ENCODE data around the gene ZMYND11.

The ZMYND11 gene

GRCh38 chr10:135132-135600 lies at the start of gene ZMYND11:
Gene ZMYND11, plus strand, starts transcription at chr10:135455. Its CDS starts 44,558 bp downstream, at chr10:180013.
- Histone ChIP-seq H2AFZ (ENCODE audit: low read length, unreplicated experiment) (peak within 1 kb of the TSS; percentile 94), H3K4me3 (ENCODE audit: low read depth, low read length) (peak within 1 kb of the TSS; percentile 97), H3K36me3 (ENCODE audit: insufficient read depth, low read length) (no peaks in the 10 kb centered on the region), H3K27me3 (ENCODE audit: insufficient read depth, low read length) (no peaks in the 10 kb centered on the region), H3K27ac (ENCODE audit: low read depth, low read length) (peak within 1 kb of the TSS; percentile 80), H3K4me1 (ENCODE audit: control insufficient read depth, insufficient read depth, low read length, unreplicated experiment) (peaks cover 41% of the 10 kb centered on the region), H3K79me2 (ENCODE audit: control insufficient read depth, insufficient read depth, low read length, unreplicated experiment) (peaks cover 66% of the 10 kb centered on the region)

GRCh38 chr10:86031-86430 lies 49.2 kb upstream of the ZMYND11 start:
- Histone ChIP-seq H3K36me3 (ENCODE audit: insufficient read depth, low read length) (no peaks in the 10 kb centered on the region), H3K27me3 (ENCODE audit: insufficient read depth, low read length) (no peaks in the 10 kb centered on the region), H3K27ac (ENCODE audit: low read depth, low read length) (no peak overlapping the region), H2AFZ (ENCODE audit: low read length, unreplicated experiment) (no peak overlapping the region), H3K4me1 (ENCODE audit: control insufficient read depth, insufficient read depth, low read length, unreplicated experiment) (no peaks in the 10 kb centered on the region), H3K4me3 (ENCODE audit: low read depth, low read length) (no peak overlapping the region), H3K79me2 (ENCODE audit: control insufficient read depth, insufficient read depth, low read length, unreplicated experiment) (no peaks in the 10 kb centered on the region)

GRCh38 chr10:87177-88080 lies 47.8 kb upstream of the ZMYND11 start:
- H3K4me1 ChIP-seq (ENCODE audit: control insufficient read depth, insufficient read depth, low read length, unreplicated experiment), result no peaks in the 10 kb centered on the region
- no peak overlapping the region for H3K4me3 ChIP-seq (ENCODE audit: low read depth, low read length)
- no peaks in the 10 kb centered on the region for H3K79me2 ChIP-seq (ENCODE audit: control insufficient read depth, insufficient read depth, low read length, unreplicated experiment)
- no peaks in the 10 kb centered on the region for H3K27me3 ChIP-seq (ENCODE audit: insufficient read depth, low read length)
- H3K36me3 ChIP-seq (ENCODE audit: insufficient read depth, low read length), result no peaks in the 10 kb centered on the region
- H2AFZ ChIP-seq (ENCODE audit: low read length, unreplicated experiment), result no peak overlapping the region
- H3K27ac ChIP-seq (ENCODE audit: low read depth, low read length), result no peak overlapping the region

- H2AFZ ChIP-seq (ENCODE audit: low read length, unreplicated experiment), result no peak overlapping the region
- no peak overlapping the region for H3K27ac ChIP-seq (ENCODE audit: low read depth, low read length)
- H3K79me2 ChIP-seq (ENCODE audit: control insufficient read depth, insufficient read depth, low read length, unreplicated experiment), result no peaks in the 10 kb centered on the region
- no peaks in the 10 kb centered on the region for H3K27me3 ChIP-seq (ENCODE audit: insufficient read depth, low read length)
- no peaks in the 10 kb centered on the region for H3K4me1 ChIP-seq (ENCODE audit: control insufficient read depth, insufficient read depth, low read length, unreplicated experiment)
- no peak overlapping the region for H3K4me3 ChIP-seq (ENCODE audit: low read depth, low read length)
- no peaks in the 10 kb centered on the region for H3K36me3 ChIP-seq (ENCODE audit: insufficient read depth, low read length)
Measured at GRCh38 chr10:88253-88652, 47.0 kb upstream of the ZMYND11 start.

- H3K27me3 ChIP-seq (ENCODE audit: insufficient read depth, low read length), result no peaks in the 10 kb centered on the region
- no peak overlapping the region for H2AFZ ChIP-seq (ENCODE audit: low read length, unreplicated experiment)
- no peaks in the 10 kb centered on the region for H3K79me2 ChIP-seq (ENCODE audit: control insufficient read depth, insufficient read depth, low read length, unreplicated experiment)
- H3K4me1 ChIP-seq (ENCODE audit: control insufficient read depth, insufficient read depth, low read length, unreplicated experiment), result no peaks in the 10 kb centered on the region
- no peak overlapping the region for H3K27ac ChIP-seq (ENCODE audit: low read depth, low read length)
- H3K36me3 ChIP-seq (ENCODE audit: insufficient read depth, low read length), result no peaks in the 10 kb centered on the region
- no peak overlapping the region for H3K4me3 ChIP-seq (ENCODE audit: low read depth, low read length)
Measured at GRCh38 chr10:89248-89647, 46.0 kb upstream of the ZMYND11 start.

- Histone ChIP-seq H3K4me3 (ENCODE audit: low read depth, low read length) (no peak overlapping the region), H3K4me1 (ENCODE audit: control insufficient read depth, insufficient read depth, low read length, unreplicated experiment) (no peaks in the 10 kb centered on the region), H3K27me3 (ENCODE audit: insufficient read depth, low read length) (no peaks in the 10 kb centered on the region), H3K36me3 (ENCODE audit: insufficient read depth, low read length) (no peaks in the 10 kb centered on the region), H3K27ac (ENCODE audit: low read depth, low read length) (no peak overlapping the region), H3K79me2 (ENCODE audit: control insufficient read depth, insufficient read depth, low read length, unreplicated experiment) (no peaks in the 10 kb centered on the region), H2AFZ (ENCODE audit: low read length, unreplicated experiment) (no peak overlapping the region)
Measured at GRCh38 chr10:90161-90560, 45.1 kb upstream of the ZMYND11 start.

GRCh38 chr10:91313-91712 lies 43.9 kb upstream of the ZMYND11 start:
- no peaks in the 10 kb centered on the region for H3K4me1 ChIP-seq (ENCODE audit: control insufficient read depth, insufficient read depth, low read length, unreplicated experiment)
- H3K36me3 ChIP-seq (ENCODE audit: insufficient read depth, low read length), result no peaks in the 10 kb centered on the region
- H3K27me3 ChIP-seq (ENCODE audit: insufficient read depth, low read length), result no peaks in the 10 kb centered on the region
- H3K4me3 ChIP-seq (ENCODE audit: low read depth, low read length), result no peak overlapping the region
- no peak overlapping the region for H2AFZ ChIP-seq (ENCODE audit: low read length, unreplicated experiment)
- no peaks in the 10 kb centered on the region for H3K79me2 ChIP-seq (ENCODE audit: control insufficient read depth, insufficient read depth, low read length, unreplicated experiment)
- H3K27ac ChIP-seq (ENCODE audit: low read depth, low read length), result no peak overlapping the region

GRCh38 chr10:92153-92552 lies 43.1 kb upstream of the ZMYND11 start:
- Histone ChIP-seq H3K4me1 (ENCODE audit: control insufficient read depth, insufficient read depth, low read length, unreplicated experiment) (no peaks in the 10 kb centered on the region), H3K79me2 (ENCODE audit: control insufficient read depth, insufficient read depth, low read length, unreplicated experiment) (no peaks in the 10 kb centered on the region), H3K27ac (ENCODE audit: low read depth, low read length) (no peak overlapping the region), H2AFZ (ENCODE audit: low read length, unreplicated experiment) (no peak overlapping the region), H3K36me3 (ENCODE audit: insufficient read depth, low read length) (no peaks in the 10 kb centered on the region), H3K4me3 (ENCODE audit: low read depth, low read length) (no peak overlapping the region), H3K27me3 (ENCODE audit: insufficient read depth, low read length) (no peaks in the 10 kb centered on the region)

GRCh38 chr10:92846-93245 lies 42.4 kb upstream of the ZMYND11 start:
- Histone ChIP-seq H3K4me1 (ENCODE audit: control insufficient read depth, insufficient read depth, low read length, unreplicated experiment) (no peaks in the 10 kb centered on the region), H3K36me3 (ENCODE audit: insufficient read depth, low read length) (no peaks in the 10 kb centered on the region), H3K27ac (ENCODE audit: low read depth, low read length) (no peak overlapping the region), H3K4me3 (ENCODE audit: low read depth, low read length) (no peak overlapping the region), H3K79me2 (ENCODE audit: control insufficient read depth, insufficient read depth, low read length, unreplicated experiment) (no peaks in the 10 kb centered on the region), H3K27me3 (ENCODE audit: insufficient read depth, low read length) (no peaks in the 10 kb centered on the region), H2AFZ (ENCODE audit: low read length, unreplicated experiment) (no peak overlapping the region)

GRCh38 chr10:94613-95012 lies 40.6 kb upstream of the ZMYND11 start:
- Histone ChIP-seq H3K79me2 (ENCODE audit: control insufficient read depth, insufficient read depth, low read length, unreplicated experiment) (no peaks in the 10 kb centered on the region), H3K4me1 (ENCODE audit: control insufficient read depth, insufficient read depth, low read length, unreplicated experiment) (no peaks in the 10 kb centered on the region), H3K4me3 (ENCODE audit: low read depth, low read length) (no peak overlapping the region), H2AFZ (ENCODE audit: low read length, unreplicated experiment) (no peak overlapping the region), H3K36me3 (ENCODE audit: insufficient read depth, low read length) (no peaks in the 10 kb centered on the region), H3K27ac (ENCODE audit: low read depth, low read length) (no peak overlapping the region), H3K27me3 (ENCODE audit: insufficient read depth, low read length) (no peaks in the 10 kb centered on the region)

Measured in ACC112 (cell line).